Ishikawa (cell line): Measurements from ENCODE around the gene ALX4.

Source experiments
- CREB1 ChIP-seq: IDR thresholded peaks from 2 replicates; pipeline ENCODE4 v1.6.1; 2012; ENCODE audit warnings: low read depth
- EGR1 ChIP-seq: IDR thresholded peaks from 2 replicates; pipeline ENCODE4 v1.6.1; 2012
- EP300 ChIP-seq: IDR thresholded peaks from 2 replicates; pipeline ENCODE4 v1.6.1; 2012; ENCODE audit warnings: borderline replicate concordance
- FOXM1 ChIP-seq: IDR thresholded peaks from 2 replicates; pipeline ENCODE4 v1.6.1; 2012; ENCODE audit warnings: low read depth, borderline replicate concordance
- NFIC ChIP-seq: IDR thresholded peaks from 2 replicates; pipeline ENCODE4 v1.6.1; 2012
- RAD21 ChIP-seq: IDR thresholded peaks from 2 replicates; pipeline ENCODE4 v1.6.1; 2012; ENCODE audit warnings: low read depth
- REST ChIP-seq: IDR thresholded peaks from 2 replicates; pipeline ENCODE4 v1.6.1; 2012; ENCODE audit warnings: low read depth, mild to moderate bottlenecking
- TAF1 ChIP-seq: IDR thresholded peaks from 2 replicates; pipeline ENCODE4 v1.6.1; 2012; ENCODE audit warnings: low read depth, mild to moderate bottlenecking
- TCF12 ChIP-seq: IDR thresholded peaks from 2 replicates; pipeline ENCODE4 v1.6.1; 2012; ENCODE audit warnings: low read depth
- TEAD4 ChIP-seq: IDR thresholded peaks from 2 replicates; pipeline ENCODE4 v1.6.1; 2012
- YY1 ChIP-seq: IDR thresholded peaks from 2 replicates; pipeline ENCODE4 v1.6.1; 2012; ENCODE audit warnings: low read depth
- ZBTB7A ChIP-seq: IDR thresholded peaks from 2 replicates; pipeline ENCODE4 v1.6.1; 2012; ENCODE audit warnings: low read depth
- TF ChIP-seq, protein P1 (sequence below): IDR thresholded peaks from 2 replicates; pipeline ENCODE4 v1.6.1; 2012

DNA sequence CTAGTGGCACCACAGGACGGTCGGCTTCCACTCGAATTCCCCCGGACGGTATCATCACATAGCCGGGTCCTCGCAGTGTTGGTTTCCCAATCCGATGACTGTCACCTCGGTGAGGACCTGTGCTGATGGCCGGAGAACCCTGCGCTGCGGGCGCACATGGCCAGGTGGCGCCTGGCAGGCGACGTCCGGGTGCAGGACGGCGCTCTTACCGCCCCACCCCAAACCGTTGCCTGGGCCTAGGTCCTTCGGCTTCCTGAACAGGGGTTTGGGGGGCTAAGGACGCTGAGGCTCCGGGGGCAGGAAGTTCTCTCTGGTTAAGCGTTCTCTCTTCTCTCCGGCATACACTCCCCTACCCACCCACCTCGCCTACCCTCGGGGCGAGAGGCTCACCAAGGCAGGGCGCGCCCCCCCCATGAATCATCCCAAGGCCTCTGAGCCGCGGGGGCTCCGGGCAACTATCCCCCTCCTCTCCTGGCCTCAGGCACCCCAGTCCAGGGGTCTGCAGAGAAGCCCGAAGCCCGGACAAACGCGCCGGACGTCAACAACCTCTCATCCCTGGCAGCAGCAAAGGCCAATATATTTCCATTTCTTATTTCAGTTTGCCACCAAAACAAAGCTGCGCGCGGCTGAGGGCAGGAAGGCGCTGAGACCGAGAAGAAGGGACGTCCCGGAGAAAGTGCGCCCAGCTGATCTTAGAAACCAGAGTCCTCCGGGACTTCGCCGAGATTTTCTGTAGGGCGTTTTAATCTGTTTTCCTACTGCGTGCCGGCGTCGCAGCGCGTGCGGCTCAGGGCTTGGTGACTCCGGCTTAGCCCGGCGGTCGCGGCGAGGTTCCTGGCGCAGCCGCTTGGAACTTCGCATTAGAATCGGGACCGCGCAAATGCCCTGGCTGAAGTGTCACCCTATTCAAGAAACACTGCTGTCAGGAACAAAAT is 5.6 kb downstream of the ALX4 start:
- no peak for TF ChIP-seq EP300
- TF ChIP-seq REST = no peak
- TF ChIP-seq TCF12 = no peak
- TF ChIP-seq RAD21 = no peak
- no peak for TF ChIP-seq ZBTB7A
- TF ChIP-seq FOXM1 = no peak
- TF ChIP-seq TAF1 = no peak
- no peak for TF ChIP-seq TEAD4
- TF ChIP-seq EGR1 = no peak
- TF ChIP-seq CREB1 = no peak
- TF ChIP-seq YY1 = no peak
- TF ChIP-seq, protein P1, sequence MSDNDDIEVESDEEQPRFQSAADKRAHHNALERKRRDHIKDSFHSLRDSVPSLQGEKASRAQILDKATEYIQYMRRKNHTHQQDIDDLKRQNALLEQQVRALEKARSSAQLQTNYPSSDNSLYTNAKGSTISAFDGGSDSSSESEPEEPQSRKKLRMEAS = no peak
- TF ChIP-seq NFIC = no peak
